ENCODE measurements around the gene C10orf71. TPM values are rescaled to one million over a fixed set of nuclear protein-coding genes. Genes with fewer than 3 reads are reported as not detected.

Gene C10orf71
- total and polyA plus RNA-seq, 12 donors = 0.08 to 0.10 TPM; not detected in 10

DNA sequence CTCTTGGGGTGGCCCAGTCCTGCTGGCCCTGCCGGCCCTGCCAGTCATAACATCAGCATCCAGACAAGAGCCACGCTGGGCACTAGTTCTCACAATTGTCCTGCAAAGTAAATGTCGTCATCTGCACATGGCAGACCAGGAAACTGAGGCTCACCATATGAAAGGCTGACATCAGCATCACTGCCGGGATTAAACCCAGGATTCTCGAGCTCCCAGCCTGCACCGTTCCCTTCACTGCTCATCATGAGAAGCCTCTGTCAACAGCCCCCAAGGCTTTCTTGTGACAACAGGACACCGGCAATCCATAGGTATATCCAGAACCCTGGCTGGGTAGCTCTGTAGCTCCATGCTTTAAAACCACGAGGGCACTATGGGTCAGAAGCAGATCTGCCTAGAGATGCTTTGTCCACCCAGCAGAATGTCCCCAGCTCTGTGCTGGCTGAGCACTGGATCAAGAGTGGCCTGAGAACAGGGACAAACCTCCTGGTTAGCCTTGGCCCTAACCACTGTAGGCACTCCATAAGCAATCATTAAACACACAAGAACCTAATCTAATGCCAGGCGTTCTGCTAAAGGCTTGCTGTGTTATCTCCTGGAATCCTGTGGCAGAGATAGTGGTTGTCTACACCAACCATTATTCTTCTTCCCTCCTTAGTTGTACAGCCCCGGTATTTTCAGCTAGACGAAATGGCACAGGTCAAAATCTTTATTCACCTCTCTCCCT lies 41.2 kb upstream of the C10orf71 start:
- Histone ChIP-seq H3K9me3 (replicated peaks in 1 of 3) (no peaks in the 10 kb centered on the region), H3K4me1 (replicated peaks in 1 of 2) (no peaks in the 10 kb centered on the region), H3K27ac (no peak overlapping the region), H3K4me3 (no peak overlapping the region), H3K27me3 (no peaks in the 10 kb centered on the region), H3K36me3 (replicated peaks in 1 of 2) (no peaks in the 10 kb centered on the region)
- no peak for DNase-seq
- no peak for TF ChIP-seq POLR2A (IDR thresholded peaks at IDR 0.05)
- TF ChIP-seq CTCF (IDR thresholded peaks at IDR 0.05) = no peak
- intact Hi-C loops (cut with DNase I) = no loop called here
- 79 to 97% (median 87%) methylated on average over 11 of the region's 11 CpGs for WGBS, 4 donors

GRCh38 chr10:49258350-49258683 lies 40.7 kb upstream of the C10orf71 start:
- intact Hi-C loops (cut with DNase I) = no loop called here
- no peaks in the 10 kb centered on the region for H3K9me3 ChIP-seq (replicated peaks in 1 of 3)
- no peaks in the 10 kb centered on the region for H3K4me1 ChIP-seq (replicated peaks in 1 of 2)
- no peak for DNase-seq
- no peak overlapping the region for H3K4me3 ChIP-seq
- no peaks in the 10 kb centered on the region for H3K36me3 ChIP-seq (replicated peaks in 1 of 2)
- no peak for TF ChIP-seq CTCF (IDR thresholded peaks at IDR 0.05)
- TF ChIP-seq POLR2A (IDR thresholded peaks at IDR 0.05) = no peak
- no peaks in the 10 kb centered on the region for H3K27me3 ChIP-seq
- no peak overlapping the region for H3K27ac ChIP-seq

DNA sequence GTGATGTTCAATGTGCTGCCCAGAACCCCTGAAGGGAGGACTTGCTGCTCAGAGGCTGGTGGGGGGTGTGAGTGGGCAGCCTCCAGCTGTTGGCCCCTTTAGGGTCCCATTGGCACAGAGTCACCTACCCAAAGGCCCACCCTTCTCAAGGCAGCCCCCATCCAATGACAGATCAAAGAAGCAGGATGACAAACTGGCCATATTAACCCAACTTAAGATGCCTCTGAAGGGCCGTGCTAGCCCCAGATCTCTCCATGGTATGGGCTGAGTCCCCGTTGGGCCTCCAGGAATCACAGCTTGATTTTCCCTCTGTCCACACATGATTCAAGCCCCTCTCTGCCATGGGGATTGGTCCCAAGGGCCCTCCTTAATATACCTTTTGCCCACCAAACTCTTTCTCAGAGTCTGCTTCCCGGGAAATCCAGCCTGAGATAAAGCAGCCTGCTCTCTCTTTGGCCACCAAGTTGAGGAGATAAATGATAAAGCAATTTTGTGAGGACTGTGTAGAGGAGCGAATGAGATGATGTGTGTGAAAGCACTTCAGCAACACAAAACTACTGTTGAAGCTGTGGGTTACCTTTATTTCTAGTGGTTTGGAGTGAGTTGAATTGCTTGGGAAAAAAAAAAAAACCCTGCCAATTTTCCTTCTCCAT lies 38.2 kb upstream of the C10orf71 start:
- no peak for TF ChIP-seq POLR2A (IDR thresholded peaks at IDR 0.05)
- Histone ChIP-seq H3K9me3 (replicated peaks in 1 of 3) (peaks cover 0 to 3% (median under 1%) of the 10 kb centered on the region in 3 donors), H3K27ac (no peak overlapping the region), H3K27me3 (no peaks in the 10 kb centered on the region), H3K4me3 (no peak overlapping the region), H3K4me1 (replicated peaks in 1 of 2) (no peaks in the 10 kb centered on the region), H3K36me3 (replicated peaks in 1 of 2) (no peaks in the 10 kb centered on the region)
- WGBS, 4 donors = 79 to 93% (median 82%) methylated on average over 3 to 4 of the region's 4 CpGs
- no peak for DNase-seq
- intact Hi-C loops (cut with DNase I) = no loop called here

- intact Hi-C loops (cut with DNase I) = no loop called here
- Histone ChIP-seq H3K36me3 (replicated peaks in 1 of 2) (no peaks in the 10 kb centered on the region), H3K9me3 (replicated peaks in 1 of 3) (peaks cover 0 to 8% (median 7%) of the 10 kb centered on the region in 3 donors), H3K4me3 (no peak overlapping the region), H3K27ac (no peak overlapping the region), H3K4me1 (replicated peaks in 1 of 2) (no peaks in the 10 kb centered on the region), H3K27me3 (no peaks in the 10 kb centered on the region)
- 80 to 85% (median 84%) methylated on average over 3 of the region's 3 CpGs for WGBS, 4 donors
- DNase-seq = no peak
- no peak for TF ChIP-seq CTCF (IDR thresholded peaks at IDR 0.05)
Measured at GRCh38 chr10:49263591-49263990, 35.4 kb upstream of the C10orf71 start.
